ENCODE measurements around the gene SDHAF4. TPM values are rescaled to one million over a fixed set of nuclear protein-coding genes. Genes with fewer than 3 reads are reported as not detected.

Gene SDHAF4
- total and polyA plus RNA-seq, 2 of the 13 experiments (the other 11 are each of a cell fraction or from before 2014, with no cell fraction given) = 7.5 to 10.8 TPM

- WGBS (ENCODE audit: low lambda C conversion rate) = 4% methylated on average over 1 of the region's 1 CpG
- in situ Hi-C loops (cut with HindIII; ENCODE audit: extremely low pct_ligation_motif_present, low pct_unique_long_range_greater_than_20kb) = no loop called here
- no peak for FAIRE-seq
Observed at GRCh38 chr6:70629929-70630328, 63.2 kb downstream of the SDHAF4 start.

GRCh38 chr6:70633870-70634269 lies 67.1 kb downstream of the SDHAF4 start:
- Histone ChIP-seq H3K4me2 (ENCODE audit: low read depth, low read length) (no peak overlapping the region), H3K4me1 (ENCODE audit: insufficient read depth, low read length) (no peaks in the 10 kb centered on the region), H3K9ac (ENCODE audit: insufficient read depth, low read depth, low read length) (no peak overlapping the region), H3K27ac (ENCODE audit: extremely low read length, insufficient read depth, low read length) (no peak overlapping the region), H3K36me3 (replicated peaks in 1 of 2; ENCODE audit: control insufficient read depth in 1 of 2, insufficient read depth in 2 of 2, low read length in 2 of 2) (no peaks in the 10 kb centered on the region), H3K9me3 (ENCODE audit: low read length) (no peaks in the 10 kb centered on the region), H2AFZ (ENCODE audit: low read length) (no peak overlapping the region), H3K79me2 (ENCODE audit: insufficient read depth, low read length) (no peaks in the 10 kb centered on the region), H4K20me1 (ENCODE audit: insufficient read depth, low read length) (no peaks in the 10 kb centered on the region), H3K27me3 (ENCODE audit: control insufficient read depth in 1 of 2, insufficient read depth in 2 of 2, low read length in 2 of 2) (peaks cover 0 to 5% of the 10 kb centered on the region in 2 experiments; a peak in 1 of 5 replicates), H3K4me3 (replicated peaks in 1 of 3; ENCODE audit: insufficient read depth in 1 of 3, low read depth in 2 of 3, low read length in 3 of 3) (no peak overlapping the region)
- BruUV-seq (replicated peaks) = no TSS peak
- ChIA-PET POLR2A (no interaction called here), CTCF (ENCODE audit: low intra/inter-chr PET ratio, low total read pairs) (no interaction called here)
- 3% methylated on average over 2 of the region's 2 CpGs for WGBS (ENCODE audit: low lambda C conversion rate)
- intact Hi-C loops (cut with micrococcal nuclease; ENCODE audit: unreplicated experiment) (no loop called here), in situ Hi-C loops (cut with HindIII; ENCODE audit: extremely low pct_ligation_motif_present, low pct_unique_long_range_greater_than_20kb) (no loop called here)
- no peak for DNase-seq (ENCODE audit: low spot score)
- ATAC-seq = no peak
- FAIRE-seq = no peak
- TF ChIP-seq ZBTB10 (CRISPR knock-in tag; IDR thresholded peaks at IDR 0.05; ENCODE audit: borderline replicate concordance) = no peak
- TF ChIP-seq ZNF317 (CRISPR knock-in tag; IDR thresholded peaks at IDR 0.05) = no peak
- TF ChIP-seq THAP7 (CRISPR knock-in tag; IDR thresholded peaks at IDR 0.05) = no peak
- no peak for TF ChIP-seq MEIS1 (CRISPR knock-in tag; IDR thresholded peaks at IDR 0.05; ENCODE audit: borderline replicate concordance)
- no peak for TF ChIP-seq ZBTB7A (CRISPR knock-in tag; IDR thresholded peaks at IDR 0.05)

More at GRCh38 chr6:70629929-70630328, 63.2 kb downstream of the SDHAF4 start:
- POLR2A ChIA-PET = no interaction called here
- TF ChIP-seq ZBTB3 (CRISPR knock-in tag; IDR thresholded peaks at IDR 0.05; ENCODE audit: borderline replicate concordance, low read depth) (no peak), ZKSCAN5 (CRISPR knock-in tag; IDR thresholded peaks at IDR 0.05) (no peak), HNF1B (CRISPR knock-in tag; IDR thresholded peaks at IDR 0.05) (no peak), MXD1 (CRISPR knock-in tag; IDR thresholded peaks at IDR 0.05) (no peak), ZNF567 (CRISPR knock-in tag; IDR thresholded peaks at IDR 0.05; ENCODE audit: borderline replicate concordance) (no peak), NFE2L1 (CRISPR knock-in tag; IDR thresholded peaks at IDR 0.05; ENCODE audit: borderline replicate concordance) (no peak), FOXJ3 (CRISPR knock-in tag; IDR thresholded peaks at IDR 0.05; ENCODE audit: borderline replicate concordance) (no peak)
- Histone ChIP-seq H3K36me3 (replicated peaks in 1 of 2; ENCODE audit: control insufficient read depth in 1 of 2, insufficient read depth in 2 of 2, low read length in 2 of 2) (no peaks in the 10 kb centered on the region), H3K79me2 (ENCODE audit: insufficient read depth, low read length) (no peaks in the 10 kb centered on the region), H4K20me1 (ENCODE audit: insufficient read depth, low read length) (no peaks in the 10 kb centered on the region), H3K4me3 (replicated peaks in 1 of 3; ENCODE audit: insufficient read depth in 1 of 3, low read depth in 2 of 3, low read length in 3 of 3) (no peak overlapping the region), H3K4me2 (ENCODE audit: low read depth, low read length) (no peak overlapping the region), H3K27ac (ENCODE audit: extremely low read length, insufficient read depth, low read length) (no peak overlapping the region), H2AFZ (ENCODE audit: low read length) (no peak overlapping the region), H3K9ac (ENCODE audit: insufficient read depth, low read depth, low read length) (no peak overlapping the region), H3K27me3 (ENCODE audit: control insufficient read depth in 1 of 2, insufficient read depth in 2 of 2, low read length in 2 of 2) (no peaks in the 10 kb centered on the region), H3K9me3 (ENCODE audit: low read length) (no peaks in the 10 kb centered on the region), H3K4me1 (ENCODE audit: insufficient read depth, low read length) (no peaks in the 10 kb centered on the region)
- intact Hi-C loops (cut with micrococcal nuclease; ENCODE audit: unreplicated experiment) = no loop called here
- ATAC-seq = no peak
- no peak for DNase-seq (ENCODE audit: low spot score)
- CTCF ChIA-PET (ENCODE audit: low intra/inter-chr PET ratio, low total read pairs) = no interaction called here
- no TSS peak for BruUV-seq (replicated peaks)

Data from HepG2 (cell line).